Stimulated activated effector memory CD8-positive, alpha-beta T cell treated with anti-CD3 and anti-CD28 coated beads, Interleukin-12 subunit alpha, Interleukin-12 subunit beta, amount 100 ng/mL, for 72 hours (primary cell): ENCODE measurements around the gene TEX54.

Experiments used
- ATAC-seq: fragments of 150-1000 bp; cut with Tn5 transposase; 2 replicates; pipeline ENCODE4 v1.10.0; 2021
- DNase-seq, 2 donors: peaks; one replicate each; pipeline ENCODE4 v3.0.0; 2021 to 2022; ENCODE audit warnings: low spot score in 2 of 2
- H3K27ac Mint-ChIP-seq: one replicate; pipeline ENCODE4 v1.8.0; 2022; ENCODE audit warnings: mild to moderate bottlenecking, mixed read lengths
- H3K36me3 Mint-ChIP-seq: one replicate; pipeline ENCODE4 v1.8.0; 2022; ENCODE audit warnings: mild to moderate bottlenecking, mixed read lengths
- H3K4me1 Mint-ChIP-seq: one replicate; pipeline ENCODE4 v1.8.0; 2022; ENCODE audit warnings: mixed read lengths
- H3K4me3 Mint-ChIP-seq: one replicate; pipeline ENCODE4 v1.8.0; 2022; ENCODE audit warnings: mild to moderate bottlenecking, mixed read lengths
- H3K9me3 Mint-ChIP-seq: one replicate; pipeline ENCODE4 v1.8.0; 2022; ENCODE audit warnings: mixed read lengths

TEX54 gene

DNA sequence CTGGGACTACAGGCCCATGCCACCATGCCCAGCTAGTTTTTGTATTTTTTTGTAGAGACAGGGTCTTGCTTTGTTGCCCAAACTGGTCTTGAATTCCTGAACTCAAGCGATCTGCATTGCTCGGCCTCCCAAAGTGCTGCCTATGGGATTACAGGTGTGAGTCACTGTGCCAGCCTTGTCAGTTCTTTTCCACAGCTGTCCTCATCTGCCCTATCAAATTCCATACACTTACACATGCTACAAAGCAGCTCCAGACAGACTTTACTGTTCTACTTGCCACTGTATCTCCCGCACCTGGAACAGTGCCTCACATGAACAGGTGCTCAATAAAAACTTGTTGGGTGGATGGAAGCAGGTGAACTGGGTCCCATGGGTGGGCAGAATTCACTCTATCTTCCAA, 9.0 kb downstream of the TEX54 start:
- H3K9me3 Mint-ChIP-seq = no peaks in the 10 kb centered on the region
- ATAC-seq (no peak), DNase-seq (no peak)
- peak overlapping the region; percentile 10 for H3K27ac Mint-ChIP-seq
- H3K4me3 Mint-ChIP-seq = no peak overlapping the region
- H3K4me1 Mint-ChIP-seq = peaks cover 4% of the 10 kb centered on the region
- peaks cover 100% of the 10 kb centered on the region for H3K36me3 Mint-ChIP-seq

- Mint-ChIP-seq H3K9me3 (no peaks in the 10 kb centered on the region), H3K36me3 (peaks cover 88% of the 10 kb centered on the region), H3K4me1 (no peaks in the 10 kb centered on the region), H3K4me3 (no peak overlapping the region), H3K27ac (no peak overlapping the region)
- DNase-seq = no peak
- no peak for ATAC-seq
These were observed 15.5 kb downstream of the TEX54 start for GRCh38 chr11:62817129-62817528.

- ATAC-seq (no peak), DNase-seq (no peak)
- Mint-ChIP-seq H3K4me1 (peaks cover under 1% of the 10 kb centered on the region), H3K9me3 (no peaks in the 10 kb centered on the region), H3K27ac (no peak overlapping the region), H3K36me3 (peaks cover 82% of the 10 kb centered on the region), H3K4me3 (no peak overlapping the region)
These were observed 16.1 kb downstream of the TEX54 start for GRCh38 chr11:62816557-62816956.

- H3K27ac Mint-ChIP-seq = peak overlapping the region; percentile 4
- peaks cover 17% of the 10 kb centered on the region for H3K4me1 Mint-ChIP-seq
- H3K36me3 Mint-ChIP-seq = peaks cover 33% of the 10 kb centered on the region
- ATAC-seq (no peak), DNase-seq (no peak)
- no peaks in the 10 kb centered on the region for H3K9me3 Mint-ChIP-seq
- H3K4me3 Mint-ChIP-seq = no peak overlapping the region
These were observed 21.0 kb downstream of the TEX54 start for GRCh38 chr11:62811659-62812058.

GRCh38 chr11:62810748-62811147, 21.9 kb downstream of the TEX54 start:
- Mint-ChIP-seq H3K27ac (peak overlapping the region; percentile 4), H3K36me3 (peaks cover 25% of the 10 kb centered on the region), H3K4me3 (no peak overlapping the region), H3K9me3 (no peaks in the 10 kb centered on the region), H3K4me1 (peaks cover 25% of the 10 kb centered on the region)
- ATAC-seq = no peak
- no peak for DNase-seq

DNA sequence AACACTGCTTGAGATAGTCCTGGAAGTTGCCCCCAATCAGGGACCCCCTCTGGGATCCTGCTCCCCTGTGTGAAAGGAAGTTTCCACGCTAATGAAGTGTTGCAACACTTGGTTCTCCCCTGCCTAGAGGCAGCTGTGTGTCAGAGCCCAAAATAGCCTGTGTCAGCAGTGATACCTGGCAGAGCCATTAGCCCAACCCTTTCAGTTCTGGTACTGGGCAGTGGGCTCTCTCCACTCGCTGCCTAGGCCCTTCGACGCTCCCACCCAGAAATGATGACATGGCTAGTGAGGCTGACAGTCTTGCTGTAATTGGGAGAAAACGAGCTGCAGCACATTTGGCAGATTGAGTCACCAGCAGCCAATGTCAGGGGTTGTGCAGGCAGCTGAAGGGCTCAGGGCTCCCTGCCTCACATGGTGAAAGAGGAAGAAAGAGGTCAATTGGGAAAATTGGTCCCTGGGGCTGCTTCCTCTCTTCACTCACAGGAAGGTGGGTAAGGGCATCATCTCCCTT, 26.0 kb downstream of the TEX54 start:
- Mint-ChIP-seq H3K9me3 (no peaks in the 10 kb centered on the region), H3K27ac (peak overlapping the region; percentile 98), H3K4me3 (peak overlapping the region; percentile 96), H3K36me3 (peaks cover 41% of the 10 kb centered on the region), H3K4me1 (peaks cover 57% of the 10 kb centered on the region)
- DNase-seq = no peak
- no peak for ATAC-seq

GRCh38 chr11:62805961-62806441, 26.6 kb downstream of the TEX54 start:
- peaks cover 48% of the 10 kb centered on the region for H3K36me3 Mint-ChIP-seq
- H3K9me3 Mint-ChIP-seq = no peaks in the 10 kb centered on the region
- ATAC-seq = peak; percentile 50
- DNase-seq = peak in 1 of 2 donors; percentile 67
- H3K4me1 Mint-ChIP-seq = peaks cover 58% of the 10 kb centered on the region
- H3K27ac Mint-ChIP-seq = peak overlapping the region; percentile 98
- peak overlapping the region; percentile 96 for H3K4me3 Mint-ChIP-seq

GRCh38 chr11:62805076-62805892, 27.4 kb downstream of the TEX54 start, which contains the start of gene NXF1:
TSS of gene NXF1 (minus strand) at chr11:62805440. CDS start at chr11:62805356, 84 bp downstream.
- peaks cover 55% of the 10 kb centered on the region for H3K36me3 Mint-ChIP-seq

GRCh38 chr11:62804310-62805075, 28.1 kb downstream of the TEX54 start:
- ATAC-seq (peak; percentile 51), DNase-seq (no peak)
- peaks cover 63% of the 10 kb centered on the region for H3K36me3 Mint-ChIP-seq
- peaks cover 62% of the 10 kb centered on the region for H3K4me1 Mint-ChIP-seq
- peak overlapping the region; percentile 96 for H3K4me3 Mint-ChIP-seq
- no peaks in the 10 kb centered on the region for H3K9me3 Mint-ChIP-seq
- peak overlapping the region; percentile 98 for H3K27ac Mint-ChIP-seq

More at GRCh38 chr11:62805076-62805892, 27.4 kb downstream of the TEX54 start, which contains the start of gene NXF1:
- Mint-ChIP-seq H3K9me3 (no peaks in the 10 kb centered on the region), H3K4me1 (peaks cover 56% of the 10 kb centered on the region), H3K4me3 (peak within 1 kb of the TSS; percentile 96), H3K27ac (peak within 1 kb of the TSS; percentile 98)
- ATAC-seq (peak; percentile 88), DNase-seq (peak; percentile 99)

DNA sequence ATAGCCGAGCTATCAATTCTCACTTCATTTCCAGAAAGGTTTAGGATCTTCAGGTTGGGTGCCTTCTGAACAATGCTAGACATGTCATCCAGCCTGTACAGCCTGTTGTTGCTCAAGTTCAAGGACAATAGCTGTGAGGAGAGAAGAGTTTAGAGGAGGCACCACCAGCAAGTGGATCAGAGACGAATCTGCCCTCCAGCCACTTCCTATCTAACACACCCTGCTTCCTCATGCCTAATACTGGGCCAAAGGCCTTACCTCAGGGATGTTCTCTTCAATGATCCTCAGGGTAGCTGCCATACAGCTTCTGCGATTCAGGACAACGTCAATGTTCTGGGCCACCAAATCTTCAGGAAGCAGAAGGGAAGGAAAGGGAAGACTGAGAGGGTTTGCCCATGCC, 31.6 kb downstream of the TEX54 start:
- peaks cover 97% of the 10 kb centered on the region for H3K36me3 Mint-ChIP-seq
- DNase-seq (no peak), ATAC-seq (no peak)
- peaks cover 47% of the 10 kb centered on the region for H3K4me1 Mint-ChIP-seq
- H3K9me3 Mint-ChIP-seq = no peaks in the 10 kb centered on the region
- no peak overlapping the region for H3K4me3 Mint-ChIP-seq
- H3K27ac Mint-ChIP-seq = peak overlapping the region; percentile 82

- H3K27ac Mint-ChIP-seq = peak overlapping the region; percentile 74
- peaks cover 100% of the 10 kb centered on the region for H3K36me3 Mint-ChIP-seq
- H3K4me1 Mint-ChIP-seq = peaks cover 37% of the 10 kb centered on the region
- H3K9me3 Mint-ChIP-seq = no peaks in the 10 kb centered on the region
- ATAC-seq = peak; percentile 17
- DNase-seq = no peak
- H3K4me3 Mint-ChIP-seq = no peak overlapping the region
These were observed 33.2 kb downstream of the TEX54 start for GRCh38 chr11:62799486-62799885.

DNA sequence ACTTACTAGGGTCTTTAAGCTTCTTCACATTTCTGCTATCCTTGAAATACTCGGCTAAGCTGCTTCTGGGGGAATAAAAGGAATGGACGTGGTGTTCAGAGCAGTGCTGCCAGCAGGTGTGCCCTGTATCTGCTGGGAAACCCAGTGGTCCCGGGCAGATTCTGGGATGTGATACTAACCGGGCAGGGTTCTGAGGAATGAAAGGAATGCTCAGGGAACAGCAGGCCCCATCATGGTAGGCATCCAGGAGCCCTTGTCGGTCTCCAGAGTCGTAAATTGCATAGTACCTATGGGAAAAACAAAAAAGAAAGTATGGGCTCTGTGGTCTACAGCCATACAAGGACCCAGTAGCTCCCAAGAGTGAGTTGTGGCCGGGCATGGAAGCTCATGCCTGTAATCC, 36.4 kb downstream of the TEX54 start:
- DNase-seq = no peak
- Mint-ChIP-seq H3K9me3 (no peaks in the 10 kb centered on the region), H3K4me1 (peaks cover 23% of the 10 kb centered on the region), H3K27ac (peak overlapping the region; percentile 78), H3K4me3 (no peak overlapping the region), H3K36me3 (peaks cover 100% of the 10 kb centered on the region)
- ATAC-seq = no peak

DNA sequence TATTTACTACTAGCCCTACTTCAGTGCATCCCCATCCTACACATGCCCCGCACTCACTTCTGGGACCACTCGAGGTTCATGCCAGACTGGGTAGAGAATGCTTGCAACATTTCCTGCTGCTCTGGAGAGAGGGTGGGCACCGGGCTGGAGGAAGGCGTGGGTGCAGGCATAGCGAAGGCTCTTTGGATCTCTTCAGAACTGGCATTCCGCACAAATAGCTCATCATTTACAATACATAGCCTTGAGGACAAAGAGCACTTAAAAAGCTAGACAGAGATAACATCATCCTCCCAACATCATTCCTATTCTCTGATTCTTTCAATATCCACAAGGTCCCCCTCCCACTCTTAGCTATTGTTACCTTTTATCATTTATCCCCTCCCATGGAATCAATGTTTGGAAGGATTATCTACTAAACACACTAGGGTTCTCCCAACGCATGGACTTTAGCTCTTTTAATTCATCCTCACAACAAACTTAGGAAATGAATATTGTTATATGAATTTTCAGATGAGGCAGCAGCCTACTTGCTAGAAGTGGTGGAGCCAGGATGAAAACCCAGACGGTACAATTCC, 38.4 kb downstream of the TEX54 start:
- H3K4me3 Mint-ChIP-seq = no peak overlapping the region
- H3K9me3 Mint-ChIP-seq = no peaks in the 10 kb centered on the region
- DNase-seq (no peak), ATAC-seq (no peak)
- peak overlapping the region; percentile 54 for H3K27ac Mint-ChIP-seq
- peaks cover 31% of the 10 kb centered on the region for H3K4me1 Mint-ChIP-seq
- H3K36me3 Mint-ChIP-seq = peaks cover 100% of the 10 kb centered on the region

DNA sequence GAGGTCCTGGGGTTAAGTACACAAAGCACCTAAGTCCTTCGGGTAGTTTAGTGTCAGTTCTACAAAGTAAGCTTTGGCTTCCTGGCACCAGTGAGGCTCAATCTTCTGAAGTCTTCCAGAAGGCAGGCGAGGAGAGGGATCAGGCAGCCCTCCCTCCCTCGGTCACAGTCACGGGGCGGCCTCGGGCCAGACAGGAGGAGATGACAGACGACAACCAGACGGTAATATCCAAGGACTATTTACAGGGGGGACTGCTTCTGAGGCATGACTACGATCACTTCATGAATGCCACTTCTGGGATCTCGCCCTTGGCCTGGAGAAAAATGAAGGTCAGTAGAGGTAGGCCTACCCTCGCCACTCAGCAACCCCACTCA, 40.5 kb downstream of the TEX54 start:
- H3K27ac Mint-ChIP-seq = peak overlapping the region; percentile 88
- peaks cover 39% of the 10 kb centered on the region for H3K4me1 Mint-ChIP-seq
- H3K9me3 Mint-ChIP-seq = no peaks in the 10 kb centered on the region
- no peak for ATAC-seq
- no peak for DNase-seq
- H3K4me3 Mint-ChIP-seq = peak overlapping the region; percentile 92
- peaks cover 97% of the 10 kb centered on the region for H3K36me3 Mint-ChIP-seq
